NCI-H1048 (cell line): Measurements from ENCODE around the gene ROR2.
"Not testable (repeated sequence)": the region's sequence is repeated elsewhere in the genome, so short reads cannot be mapped to it uniquely, and the experiment has no call there.

Experiments
- DNase-seq: peaks from one replicate; lab custom pipeline; 2025; lab: John Stamatoyannopoulos, UW

The ROR2 gene

GRCh38 chr9:91625331-91625730, 324.7 kb downstream of the ROR2 start:
- no peak for DNase-seq

DNA sequence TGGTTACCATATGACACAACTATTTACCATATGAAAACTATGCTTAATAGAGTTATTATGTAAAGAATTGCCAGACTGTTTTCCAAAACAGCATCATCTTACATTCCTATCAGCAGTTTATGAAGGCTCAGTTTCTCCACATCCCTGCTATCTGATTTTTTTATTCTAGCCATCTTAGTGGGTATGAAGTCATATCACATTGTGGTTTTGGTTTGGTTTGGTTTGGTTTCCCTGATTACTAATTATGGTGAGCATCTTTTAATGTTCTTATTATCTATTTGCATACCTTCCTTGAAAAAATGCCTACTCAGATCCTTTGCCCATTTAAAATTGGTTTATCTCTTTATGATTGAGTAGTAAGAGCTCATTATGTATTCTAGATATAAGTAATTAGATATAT, 327.0 kb downstream of the ROR2 start:
- no peak for DNase-seq

GRCh38 chr9:91622121-91622520, 327.9 kb downstream of the ROR2 start:
- DNase-seq = not testable (repeated sequence)

- not testable (repeated sequence) for DNase-seq
These were observed 336.0 kb downstream of the ROR2 start for GRCh38 chr9:91614044-91614443.

- DNase-seq = no peak
These were observed 338.4 kb downstream of the ROR2 start for GRCh38 chr9:91611582-91611981.

- DNase-seq = no peak
These were observed 343.6 kb downstream of the ROR2 start for GRCh38 chr9:91606255-91606995.

GRCh38 chr9:91604451-91605179, 345.4 kb downstream of the ROR2 start:
- DNase-seq = no peak

GRCh38 chr9:91603932-91604331, 346.1 kb downstream of the ROR2 start:
- no peak for DNase-seq

- no peak for DNase-seq
These were observed 350.5 kb downstream of the ROR2 start for GRCh38 chr9:91599564-91599963.

- DNase-seq = no peak
These were observed 358.4 kb downstream of the ROR2 start for GRCh38 chr9:91591627-91592026.

GRCh38 chr9:91589101-91589553, 360.9 kb downstream of the ROR2 start:
- DNase-seq = no peak

- DNase-seq = no peak
These were observed 363.7 kb downstream of the ROR2 start for GRCh38 chr9:91586282-91586681.

DNA sequence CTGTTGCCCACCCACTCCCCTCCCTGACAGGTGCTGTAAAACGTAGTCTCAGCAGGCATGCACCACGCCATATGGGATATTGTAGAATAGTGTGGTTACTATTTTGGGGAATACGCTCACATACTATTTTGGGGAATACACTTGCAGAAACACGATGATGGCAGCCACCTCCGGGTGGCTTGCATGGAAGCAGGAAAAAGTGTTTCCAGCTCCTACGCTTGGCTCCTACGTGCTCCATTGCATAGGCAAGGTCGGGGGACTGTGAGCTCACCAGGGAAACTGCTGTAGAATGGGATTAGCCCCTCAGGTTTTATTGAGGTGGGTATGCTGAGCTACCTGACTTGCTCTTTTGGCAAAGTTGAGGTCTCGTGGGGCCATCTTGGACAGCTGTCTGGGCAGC, 366.1 kb downstream of the ROR2 start:
- no peak for DNase-seq

DNA sequence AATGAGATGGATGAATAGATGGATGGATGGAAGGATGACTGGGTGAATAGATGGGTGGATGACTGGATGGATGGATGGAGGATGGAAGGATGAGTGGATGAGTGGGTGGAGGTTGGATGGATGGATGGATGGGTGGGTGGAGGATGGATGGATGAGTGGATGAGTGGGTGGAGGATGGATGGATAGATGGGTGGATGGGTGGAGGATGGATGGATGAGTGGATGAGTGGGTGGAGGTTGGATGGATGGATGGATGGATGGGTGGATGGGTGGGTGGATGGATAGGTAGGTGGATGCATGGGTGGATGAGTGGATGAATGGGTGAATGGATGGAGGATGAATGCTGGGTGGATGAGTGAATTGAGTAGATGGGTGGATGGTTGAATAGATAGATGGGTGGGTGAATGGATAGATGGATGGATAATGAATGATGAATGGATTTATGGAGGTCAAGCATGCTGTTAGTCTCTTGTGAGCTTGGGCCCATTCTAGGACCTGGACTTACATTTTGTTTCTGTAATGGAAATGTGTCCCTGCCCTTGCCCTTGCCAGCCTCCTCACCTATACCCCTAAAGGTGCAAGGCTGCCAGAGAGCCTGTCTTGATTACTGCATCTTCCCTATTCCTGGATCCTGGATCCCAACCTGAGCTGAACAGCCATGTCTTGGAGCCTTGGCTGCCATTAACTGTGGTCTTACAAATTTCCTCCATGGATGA, 366.7 kb downstream of the ROR2 start:
- no peak for DNase-seq

- DNase-seq = no peak
These were observed 367.8 kb downstream of the ROR2 start for GRCh38 chr9:91582181-91582580.

DNA sequence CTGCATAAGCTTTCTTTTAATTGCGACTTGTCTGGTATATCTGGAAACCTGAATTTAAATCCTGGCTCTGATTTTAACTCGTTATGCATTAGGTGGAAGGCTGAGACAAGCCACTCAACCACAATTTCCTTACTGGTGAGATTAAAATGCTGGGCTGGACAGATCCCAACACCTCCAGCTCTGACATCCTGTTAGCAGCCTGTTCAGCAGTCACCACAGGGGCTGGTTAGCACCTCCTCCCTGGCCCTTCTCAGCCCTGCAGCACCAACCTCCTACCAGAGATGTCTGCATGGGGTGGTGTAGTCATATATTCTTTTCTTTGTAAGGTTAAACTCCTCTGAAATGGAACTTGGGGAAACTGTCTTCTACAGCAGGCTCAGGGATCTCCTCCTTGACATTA, 369.9 kb downstream of the ROR2 start:
- DNase-seq = no peak

DNA sequence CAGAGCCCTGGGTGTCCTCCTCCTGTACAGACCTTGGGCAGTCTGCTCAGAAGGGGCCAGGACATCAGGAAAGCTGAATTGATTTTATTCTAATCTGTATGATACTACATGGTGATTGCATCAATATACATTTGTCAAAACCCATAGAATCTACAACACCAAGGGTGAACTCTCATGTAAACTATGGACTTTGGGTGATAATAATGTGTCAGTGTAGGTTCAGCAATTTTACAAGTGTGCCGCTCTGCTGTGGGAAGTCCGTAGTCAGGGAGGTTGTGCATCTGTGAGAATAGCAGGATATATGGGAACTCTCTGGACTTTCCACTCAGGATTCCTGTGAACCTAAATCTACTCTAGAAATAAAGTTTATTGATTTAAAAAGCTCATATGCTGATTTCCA, 371.1 kb downstream of the ROR2 start:
- DNase-seq = no peak

- DNase-seq = no peak
These were observed 372.4 kb downstream of the ROR2 start for GRCh38 chr9:91577633-91578061.

GRCh38 chr9:91572811-91573210, 377.2 kb downstream of the ROR2 start:
- DNase-seq = no peak

- DNase-seq = no peak
These were observed 378.0 kb downstream of the ROR2 start for GRCh38 chr9:91572044-91572443.

- no peak for DNase-seq
These were observed 379.0 kb downstream of the ROR2 start for GRCh38 chr9:91571036-91571435.

DNA sequence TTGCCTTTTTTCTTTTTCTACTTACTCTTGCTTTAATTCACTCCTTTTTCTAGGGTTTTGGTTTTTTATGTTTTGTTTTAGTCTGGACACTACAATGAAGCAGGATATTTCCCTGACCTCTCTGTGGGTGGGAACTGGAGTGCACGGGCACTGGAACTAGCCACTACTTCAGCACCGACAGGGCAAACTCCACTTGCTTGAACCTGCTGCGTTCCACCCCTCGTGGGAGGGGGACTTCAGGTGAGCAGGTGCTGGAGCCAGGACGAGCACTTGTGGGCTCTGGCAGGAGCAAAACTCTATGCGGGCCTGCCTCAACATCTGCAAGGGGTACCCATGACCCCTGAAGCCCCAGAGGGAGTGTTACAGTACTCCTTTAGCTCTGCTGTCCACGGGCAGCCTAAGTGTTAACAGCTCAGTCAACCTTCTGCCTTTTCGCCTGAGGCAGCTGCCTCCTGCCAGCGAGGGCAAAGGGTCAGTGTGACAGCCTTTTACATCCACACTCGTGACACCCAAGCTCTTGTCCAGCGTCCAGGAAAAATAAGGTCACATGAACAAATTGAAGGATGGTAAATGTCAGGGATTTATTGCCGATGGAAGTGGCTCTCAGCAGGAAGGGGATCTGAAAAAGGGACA, 382.3 kb downstream of the ROR2 start:
- no peak for DNase-seq
